Fibroblast of lung (primary cell): Measurements from ENCODE around the gene SH2D3C. TPM values are rescaled to one million over a fixed set of nuclear protein-coding genes. Genes with fewer than 3 reads are reported as not detected.

Experiments used
- DNase-seq, 2 donors: peaks; one replicate each; pipeline versions ENCODE4 v3.0.0 to v3.0.0-alpha.2; 2010; ENCODE audit warnings: low read depth in 2 of 2
- H2AFZ ChIP-seq: 2 replicates; pipeline ENCODE4 v1.5.1; 2012; ENCODE audit warnings: low read length, control low read depth, inconsistent platforms
- H3K27ac ChIP-seq: 2 replicates; pipeline ENCODE4 v1.5.1; 2011; ENCODE audit warnings: low read length, control low read depth; ENCODE audit not compliant: insufficient read depth
- H3K27me3 ChIP-seq: 2 replicates; pipeline ENCODE4 v1.5.1; 2011; ENCODE audit warnings: mild to moderate bottlenecking, low read length; ENCODE audit not compliant: control insufficient read depth, insufficient read depth
- H3K36me3 ChIP-seq: 2 replicates; pipeline ENCODE4 v1.5.1; 2011; ENCODE audit warnings: low read length; ENCODE audit not compliant: control insufficient read depth, insufficient read depth
- H3K4me1 ChIP-seq: 2 replicates; pipeline ENCODE4 v1.5.1; 2011; ENCODE audit warnings: low read length; ENCODE audit not compliant: control insufficient read depth, insufficient read depth; ENCODE audit errors: extremely low read depth
- H3K4me2 ChIP-seq: 2 replicates; pipeline ENCODE4 v1.5.1; 2011; ENCODE audit warnings: low read length, control low read depth; ENCODE audit not compliant: insufficient read depth; ENCODE audit errors: extremely low read depth
- H3K4me3 ChIP-seq, 4 experiments: fragments of 200-600 bp in 1 of 4; sonication (generic) in 1 of 4; replicated peaks in 1 of 4; 2 replicates each; pipeline ENCODE4 v1.5.1; 2011 to 2016; ENCODE audit warnings: low read length in 4 of 4, low read depth in 3 of 4, mild to moderate bottlenecking in 3 of 4, control low read depth in 2 of 4, inconsistent platforms in 1 of 4, mixed read lengths in 1 of 4; ENCODE audit not compliant: insufficient read depth in 1 of 4; ENCODE audit errors: control extremely low read depth in 1 of 4
- H3K79me2 ChIP-seq: 2 replicates; pipeline ENCODE4 v1.5.1; 2012; ENCODE audit warnings: mild to moderate bottlenecking, low read length, inconsistent platforms; ENCODE audit not compliant: control insufficient read depth, insufficient read depth
- H3K9ac ChIP-seq: 2 replicates; pipeline ENCODE4 v1.5.1; 2011; ENCODE audit warnings: mild to moderate bottlenecking, low read length, control low read depth; ENCODE audit not compliant: insufficient read depth
- H3K9me3 ChIP-seq: 2 replicates; pipeline ENCODE4 v1.5.1; 2012; ENCODE audit warnings: low read depth, low read length; ENCODE audit not compliant: control insufficient read depth, insufficient read depth
- H4K20me1 ChIP-seq: 2 replicates; pipeline ENCODE4 v1.5.1; 2011; ENCODE audit warnings: low read length; ENCODE audit not compliant: control insufficient read depth, insufficient read depth; ENCODE audit errors: extremely low read depth
- CTCF ChIP-seq, 2 donors: IDR thresholded peaks in 1 of 2; conservative IDR thresholded peaks in 1 of 2; 1 replicate in 1 of 2; 2 replicates in 1 of 2; pipeline ENCODE4 v1.5.1; 2011 to 2012; ENCODE audit warnings: low read length in 2 of 2, control low read depth in 1 of 2, inconsistent platforms in 1 of 2, low read depth in 1 of 2, mild to moderate bottlenecking in 1 of 2
- EZH2 ChIP-seq: IDR thresholded peaks from 2 replicates; pipeline ENCODE4 v1.5.1; 2012; ENCODE audit warnings: low read length, control low read depth, mild to moderate bottlenecking; ENCODE audit errors: missing control alignments
- polyA plus RNA-seq, 2 donors: library from polyadenylated mRNA; depleted of rRNA in 1 of 2; stranded (reverse) in 1 of 2; unstranded in 1 of 2; fragments of >200 nt; gene quantifications; 2 replicates each; pipeline ENCODE4 v1.2.1, GENCODE V29; 2011 to 2012; ENCODE audit warnings: missing spikeins in 1 of 2
- total RNA-seq: library from RNA; depleted of rRNA; stranded (reverse); fragments of >200 nt; gene quantifications from 2 replicates; pipeline ENCODE4 v1.2.1, GENCODE V29; 2014

The SH2D3C gene
- total and polyA plus RNA-seq, 2 donors (not counting 1 experiment from before 2014, with no cell fraction given): 1.2 TPM; not detected in 1

GRCh38 chr9:127741831-127742434, 36.5 kb downstream of the SH2D3C start:
- Histone ChIP-seq H3K27ac (no peak overlapping the region), H3K36me3 (no peaks in the 10 kb centered on the region), H3K4me2 (no peak overlapping the region), H3K4me3 (peak overlapping the region in 1 of 4 experiments; percentile 28), H2AFZ (no peak overlapping the region), H3K9me3 (no peaks in the 10 kb centered on the region), H4K20me1 (no peaks in the 10 kb centered on the region), H3K4me1 (peaks cover 9% of the 10 kb centered on the region), H3K79me2 (no peaks in the 10 kb centered on the region), H3K27me3 (no peaks in the 10 kb centered on the region), H3K9ac (no peak overlapping the region)
- peak; percentile 19 to 39 for DNase-seq
- no peak for TF ChIP-seq EZH2
- TF ChIP-seq CTCF (conservative IDR thresholded peaks at IDR 0.05 in 1 of 2, IDR thresholded peaks at IDR 0.05 in 1 of 2; ENCODE audit: low read depth in 1 of 2, low read length in 2 of 2): no peak

GRCh38 chr9:127739614-127740330, 38.7 kb downstream of the SH2D3C start:
- Histone ChIP-seq H3K27ac (peak overlapping the region; percentile 30), H2AFZ (no peak overlapping the region), H3K4me3 (no peak overlapping the region), H3K9ac (no peak overlapping the region), H3K36me3 (no peaks in the 10 kb centered on the region), H3K4me2 (no peak overlapping the region), H3K27me3 (no peaks in the 10 kb centered on the region), H3K4me1 (peaks cover 13% of the 10 kb centered on the region), H4K20me1 (no peaks in the 10 kb centered on the region), H3K79me2 (no peaks in the 10 kb centered on the region), H3K9me3 (no peaks in the 10 kb centered on the region)
- TF ChIP-seq EZH2: no peak
- no peak for TF ChIP-seq CTCF (conservative IDR thresholded peaks at IDR 0.05 in 1 of 2, IDR thresholded peaks at IDR 0.05 in 1 of 2; ENCODE audit: low read depth in 1 of 2, low read length in 2 of 2)
- DNase-seq: no peak

- Histone ChIP-seq H4K20me1 (no peaks in the 10 kb centered on the region), H3K79me2 (no peaks in the 10 kb centered on the region), H3K9me3 (no peaks in the 10 kb centered on the region), H2AFZ (no peak overlapping the region), H3K9ac (no peak overlapping the region), H3K27me3 (no peaks in the 10 kb centered on the region), H3K4me1 (peaks cover 17% of the 10 kb centered on the region), H3K4me2 (no peak overlapping the region), H3K27ac (no peak overlapping the region), H3K4me3 (no peak overlapping the region), H3K36me3 (no peaks in the 10 kb centered on the region)
- no peak for TF ChIP-seq CTCF (conservative IDR thresholded peaks at IDR 0.05 in 1 of 2, IDR thresholded peaks at IDR 0.05 in 1 of 2; ENCODE audit: low read depth in 1 of 2, low read length in 2 of 2)
- TF ChIP-seq EZH2: no peak
- no peak for DNase-seq
These were observed 39.8 kb downstream of the SH2D3C start for GRCh38 chr9:127738666-127739065.
